Brain microvascular endothelial cell (primary cell): ENCODE measurements around the gene XXYLT1.
"Not testable (repeated sequence)": the region's sequence is repeated elsewhere in the genome, so short reads cannot be mapped to it uniquely, and the experiment has no call there.

Experiments
- DNase-seq: peaks from one replicate; pipeline ENCODE4 v3.0.0-alpha.2; 2020
- H3K27ac ChIP-seq: fragments of 250-450 bp; sonication (Bioruptor Pico); 2 replicates; pipeline ENCODE4 v1.5.1; 2020; ENCODE audit warnings: mild to moderate bottlenecking, moderate library complexity
- H3K27me3 ChIP-seq: fragments of 250-450 bp; sonication (Bioruptor Pico); replicated peaks from 2 replicates; pipeline ENCODE4 v1.5.1; 2020; ENCODE audit warnings: mild to moderate bottlenecking
- H3K36me3 ChIP-seq: fragments of 250-450 bp; sonication (Bioruptor Pico); replicated peaks from 2 replicates; pipeline ENCODE4 v1.5.1; 2020; ENCODE audit warnings: mild to moderate bottlenecking
- H3K4me3 ChIP-seq: 2 replicates; pipeline ENCODE4 v1.5.1; 2011; ENCODE audit warnings: low read depth, mild to moderate bottlenecking, control low read depth, low read length, moderate library complexity
- CTCF ChIP-seq: IDR thresholded peaks from 2 replicates; pipeline ENCODE4 v1.5.1; 2011; ENCODE audit warnings: low read depth, mild to moderate bottlenecking, moderate library complexity, low read length, control low read depth, inconsistent platforms; ENCODE audit errors: missing control alignments
- in situ Hi-C: cut with HindIII; loops from 2 replicates; pipeline ENCODE4 v1.10.0; 2017; ENCODE audit warnings: low sequenced_read_pairs, low pct_ligation_motif_present

Gene XXYLT1

GRCh38 chr3:195224156-195224979 lies 46.6 kb downstream of the XXYLT1 start:
- no peak for DNase-seq
- no peak overlapping the region for H3K27ac ChIP-seq
- in situ Hi-C loops: no loop called here

DNA sequence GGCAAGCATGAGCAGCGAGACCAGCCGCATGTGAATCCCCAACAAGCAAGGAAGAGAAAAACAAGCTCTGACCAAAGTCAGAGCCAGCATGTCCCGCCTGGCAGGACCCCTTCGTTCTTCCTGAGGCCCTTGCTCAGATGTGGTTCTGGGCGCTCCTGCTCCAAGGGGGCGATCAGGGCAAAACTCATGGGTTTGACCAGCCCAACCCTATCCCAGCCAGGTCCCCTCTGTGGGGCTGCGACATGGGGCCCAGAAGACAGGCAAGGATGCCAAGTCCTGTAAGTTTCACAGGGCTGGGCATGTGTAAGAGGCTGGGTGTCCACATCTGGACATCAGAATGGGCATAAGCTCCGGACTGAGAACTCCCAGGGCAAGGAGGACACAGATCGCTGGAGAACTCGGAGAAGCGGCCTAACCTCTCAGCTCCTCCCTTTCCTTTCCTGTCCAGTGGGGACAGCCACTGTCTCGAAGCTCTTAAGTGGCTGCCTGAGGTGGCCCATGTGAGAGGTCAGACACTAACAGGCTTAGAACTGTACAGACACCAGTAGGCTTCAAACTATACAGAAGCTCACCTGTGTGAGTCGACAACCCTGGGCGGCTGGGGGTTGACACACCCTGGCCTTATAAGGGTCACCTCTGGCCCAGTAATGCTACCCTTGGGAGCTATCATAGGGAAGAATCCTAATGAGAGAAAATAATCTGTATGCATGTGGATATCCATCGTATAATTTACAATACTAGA lies 48.9 kb downstream of the XXYLT1 start:
- Histone ChIP-seq H3K27ac (no peak overlapping the region), H3K27me3 (no peaks in the 10 kb centered on the region), H3K36me3 (no peaks in the 10 kb centered on the region), H3K4me3 (no peak overlapping the region)
- TF ChIP-seq CTCF: no peak
- no peak for DNase-seq
- in situ Hi-C loops: no loop called here

More at GRCh38 chr3:195224156-195224979, 46.6 kb downstream of the XXYLT1 start:
- no peak for TF ChIP-seq CTCF
- no peak overlapping the region for H3K4me3 ChIP-seq
- no peaks in the 10 kb centered on the region for H3K27me3 ChIP-seq
- no peaks in the 10 kb centered on the region for H3K36me3 ChIP-seq

GRCh38 chr3:195221015-195221853 lies 49.7 kb downstream of the XXYLT1 start:
- H3K27ac ChIP-seq: no peak overlapping the region
- DNase-seq: no peak
- no peak overlapping the region for H3K4me3 ChIP-seq
- no peak for TF ChIP-seq CTCF
- H3K36me3 ChIP-seq: no peaks in the 10 kb centered on the region
- in situ Hi-C loops: no loop called here
- H3K27me3 ChIP-seq: no peaks in the 10 kb centered on the region

DNA sequence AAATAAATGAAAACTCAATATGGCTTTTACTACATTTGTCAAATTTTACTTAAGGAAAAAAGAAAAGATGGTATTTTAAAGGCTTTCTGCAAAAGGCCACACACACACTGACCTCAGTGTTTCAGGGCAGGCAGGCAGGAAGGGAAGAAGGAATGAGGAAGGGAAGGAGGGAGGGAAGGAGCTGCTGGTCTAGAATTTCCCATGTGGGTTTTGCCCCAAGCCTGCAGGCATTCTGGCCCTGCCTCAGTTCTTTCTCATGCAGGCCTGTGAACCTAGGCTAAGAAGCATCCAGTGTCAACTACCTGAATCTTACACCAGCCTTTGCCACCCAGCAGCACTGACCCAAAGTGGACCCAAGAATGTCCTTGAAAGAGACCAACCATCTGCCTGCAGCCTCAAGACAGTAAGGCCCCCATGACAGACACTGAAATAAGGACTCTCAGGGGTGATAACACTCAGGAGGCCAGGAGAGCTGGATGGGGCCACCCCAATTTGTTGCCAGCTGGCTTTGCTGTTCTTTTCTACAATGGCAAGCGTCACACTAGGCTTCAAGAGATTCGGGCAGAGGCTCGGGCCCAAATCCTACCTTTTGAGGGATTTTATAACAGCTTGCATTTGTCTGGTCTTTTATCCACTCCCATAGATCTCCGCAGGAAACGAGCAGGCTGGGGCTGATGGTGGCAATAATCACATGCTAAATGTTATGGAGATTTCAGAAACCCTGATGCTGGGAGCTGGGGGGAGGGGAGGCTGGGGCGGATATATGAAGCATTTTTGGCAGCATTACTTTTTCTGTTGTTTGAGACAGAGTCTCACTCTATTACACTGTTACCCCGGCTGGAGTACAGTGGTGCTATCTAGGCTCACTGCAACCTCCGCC lies 51.4 kb downstream of the XXYLT1 start:
- Histone ChIP-seq H3K36me3 (no peaks in the 10 kb centered on the region), H3K27ac (no peak overlapping the region), H3K4me3 (no peak overlapping the region), H3K27me3 (no peaks in the 10 kb centered on the region)
- DNase-seq: no peak
- in situ Hi-C loops: no loop called here
- TF ChIP-seq CTCF: no peak

DNA sequence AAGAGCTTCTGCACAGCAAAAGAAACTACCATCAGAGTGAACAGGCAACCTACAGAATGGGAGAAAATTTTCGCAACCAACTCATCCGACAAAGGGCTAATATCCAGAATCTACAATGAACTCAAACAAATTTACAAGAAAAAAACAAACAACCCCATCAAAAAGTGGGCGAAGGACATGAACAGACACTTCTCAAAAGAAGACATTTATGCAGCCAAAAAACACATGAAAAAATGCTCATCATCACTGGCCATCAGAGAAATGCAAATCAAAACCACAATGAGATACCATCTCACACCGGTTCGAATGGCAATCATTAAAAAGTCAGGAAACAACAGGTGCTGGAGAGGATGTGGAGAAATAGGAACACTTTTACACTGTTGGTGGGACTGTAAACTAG lies 52.6 kb downstream of the XXYLT1 start:
- DNase-seq, H3K27me3 ChIP-seq, H3K27ac ChIP-seq, H3K4me3 ChIP-seq, in situ Hi-C loops, H3K36me3 ChIP-seq: not testable (repeated sequence)

DNA sequence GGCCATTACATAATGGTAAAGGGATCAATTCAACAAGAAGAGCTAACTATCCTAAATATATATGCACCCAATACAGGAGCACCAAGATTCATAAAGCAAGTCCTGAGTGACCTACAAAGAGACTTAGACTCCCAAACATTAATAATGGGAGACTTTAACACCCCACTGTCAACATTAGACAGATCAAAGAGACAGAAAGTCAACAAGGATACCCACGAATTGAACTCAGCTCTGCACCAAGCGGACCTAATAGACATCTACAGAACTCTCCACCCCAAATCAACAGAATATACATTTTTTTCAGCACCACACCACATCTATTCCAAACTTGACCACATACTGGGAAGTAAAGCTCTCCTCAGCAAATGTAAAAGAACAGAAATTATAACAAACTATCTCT lies 55.4 kb downstream of the XXYLT1 start:
- H3K4me3 ChIP-seq, H3K36me3 ChIP-seq, DNase-seq, H3K27ac ChIP-seq, H3K27me3 ChIP-seq, in situ Hi-C loops: not testable (repeated sequence)
